MCF 10A (cell line): ENCODE data around the gene GAPT. TPM values are rescaled to one million over a fixed set of nuclear protein-coding genes. Genes with fewer than 3 reads are reported as not detected.

Experiments used
- BruUV-seq: library from RNA; stranded (reverse); fragments of 400-500 nt; replicated peaks from 2 replicates; lab custom pipeline; 2021; lab: Mats Ljungman, UMichigan
- CTCF ChIA-PET: fragments of 300-600 bp; sonication (Branson Sonifier 250); formaldehyde crosslinking; extraction: SDS; loops from one replicate; lab custom pipeline; 2021; ENCODE audit warnings: antibody characterized with exemption, inconsistent platforms; lab: Yijun Ruan, JAX
- POLR2A ChIA-PET: fragments of 300-600, 350-650 bp; sonication (Branson Sonifier 250); formaldehyde crosslinking; extraction: SDS; loops from one replicate; lab custom pipeline; 2020; ENCODE audit warnings: antibody characterized with exemption, inconsistent platforms; lab: Yijun Ruan, JAX
- DNase-seq: peaks from one replicate; pipeline ENCODE4 v3.0.0-alpha.2; 2018; ENCODE audit not compliant: unreplicated experiment
- H3K27ac Mint-ChIP-seq: one replicate; pipeline ENCODE4 v1.8.0; 2022; ENCODE audit warnings: mild to moderate bottlenecking, low read depth, mixed read lengths; ENCODE audit not compliant: unreplicated experiment
- H3K27me3 Mint-ChIP-seq: one replicate; pipeline ENCODE4 v1.8.0; 2022; ENCODE audit warnings: mixed read lengths; ENCODE audit not compliant: insufficient read depth, unreplicated experiment
- H3K36me3 Mint-ChIP-seq: one replicate; pipeline ENCODE4 v1.8.0; 2022; ENCODE audit warnings: mild to moderate bottlenecking, moderate library complexity, mixed read lengths; ENCODE audit not compliant: insufficient read depth, unreplicated experiment
- H3K4me1 Mint-ChIP-seq: one replicate; pipeline ENCODE4 v1.8.0; 2022; ENCODE audit warnings: mixed read lengths; ENCODE audit not compliant: insufficient read depth, unreplicated experiment
- H3K4me3 Mint-ChIP-seq: one replicate; pipeline ENCODE4 v1.8.0; 2022; ENCODE audit warnings: mild to moderate bottlenecking, moderate library complexity, mixed read lengths; ENCODE audit not compliant: unreplicated experiment
- H3K9me3 Mint-ChIP-seq: one replicate; pipeline ENCODE4 v1.8.0; 2022; ENCODE audit warnings: mixed read lengths; ENCODE audit not compliant: unreplicated experiment
- CTCF ChIP-seq: fragments of 200-600 bp; IDR thresholded peaks from one replicate; pipeline ENCODE4 v1.8.0; 2022; ENCODE audit warnings: antibody characterized with exemption, mild to moderate bottlenecking; ENCODE audit not compliant: unreplicated experiment
- intact Hi-C: fragments of 100-400 bp; cut with micrococcal nuclease; formaldehyde crosslinking; loops from 2 replicates; pipeline ENCODE4 v1.14.1; 2022
- total RNA-seq: library from RNA; stranded (reverse); gene quantifications from 2 replicates; pipeline ENCODE4 v1.2.3, GENCODE V29; 2022

The GAPT gene
- total RNA-seq, 1 experiment from 2014 or later: not detected

GRCh38 chr5:58462623-58463230 is 28.5 kb upstream of the GAPT start:
- Mint-ChIP-seq H3K4me3 (no peak overlapping the region), H3K4me1 (peaks cover 24% of the 10 kb centered on the region), H3K9me3 (no peaks in the 10 kb centered on the region), H3K27me3 (no peaks in the 10 kb centered on the region), H3K36me3 (peaks cover 29% of the 10 kb centered on the region), H3K27ac (peak overlapping the region; percentile 96)
- peak; percentile 58 for TF ChIP-seq CTCF
- TSS peak; percentile 60 for BruUV-seq
- DNase-seq: peak; percentile 69
- POLR2A ChIA-PET: interaction anchor here (0.6 to 5.5 kb wide), 8 partner anchors 14 to 1553 kb away, joined by 3 to 129 read pairs (median 3); partner anchors contain the start of gene SETD9
- intact Hi-C loops: loop anchor here (1.0 to 5.0 kb wide), 5 partner anchors 812 to 1560 kb away; no protein-coding TSS in a partner anchor
- CTCF ChIA-PET: interaction anchor here (0.6 to 6.7 kb wide), 16 partner anchors 15 to 1259 kb away, joined by 3 to 215 read pairs (median 8); no protein-coding TSS in a partner anchor

GRCh38 chr5:58466939-58467338 is 24.3 kb upstream of the GAPT start:
- POLR2A ChIA-PET: interaction anchor here (1.2 kb wide), 1 partner anchor 791 kb away, joined by 4 read pairs; no protein-coding TSS in a partner anchor
- Mint-ChIP-seq H3K36me3 (no peaks in the 10 kb centered on the region), H3K4me3 (no peak overlapping the region), H3K27me3 (no peaks in the 10 kb centered on the region), H3K27ac (no peak overlapping the region), H3K9me3 (no peaks in the 10 kb centered on the region), H3K4me1 (peaks cover 12% of the 10 kb centered on the region)
- intact Hi-C loops: no loop called here
- CTCF ChIA-PET: interaction anchor here (1.2 to 2.0 kb wide), 3 partner anchors 579 to 1149 kb away, joined by 4 to 5 read pairs (median 5); no protein-coding TSS in a partner anchor
- TF ChIP-seq CTCF: no peak
- DNase-seq: peak; percentile 43
- no TSS peak for BruUV-seq

DNA sequence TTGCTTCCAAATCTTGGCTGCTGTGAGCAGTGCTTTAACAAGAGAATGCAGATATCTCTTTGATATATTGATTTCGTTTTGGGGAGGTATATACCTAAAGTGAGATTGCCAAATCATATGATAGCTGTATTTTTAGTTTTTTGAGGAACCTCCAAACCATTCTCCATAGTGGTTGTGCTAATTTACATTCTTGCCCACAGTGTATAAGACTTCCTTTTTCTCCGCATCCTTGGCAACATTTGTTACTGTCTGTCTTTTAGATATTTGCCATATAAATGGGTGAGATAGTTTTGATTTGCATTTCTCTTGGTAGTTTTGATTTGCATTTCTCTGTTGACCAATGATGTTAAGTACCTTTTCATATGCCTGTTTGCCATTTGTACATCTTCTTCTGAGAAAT is 21.3 kb upstream of the GAPT start:
- intact Hi-C loops: no loop called here
- Mint-ChIP-seq H3K27ac (no peak overlapping the region), H3K9me3 (no peaks in the 10 kb centered on the region), H3K36me3 (no peaks in the 10 kb centered on the region), H3K4me1 (peaks cover 9% of the 10 kb centered on the region), H3K4me3 (no peak overlapping the region), H3K27me3 (no peaks in the 10 kb centered on the region)
- POLR2A ChIA-PET: interaction anchor here (1.0 kb wide), 1 partner anchor 9 kb away, joined by 3 read pairs; no protein-coding TSS in a partner anchor
- no TSS peak for BruUV-seq
- TF ChIP-seq CTCF: no peak
- no peak for DNase-seq
- CTCF ChIA-PET: interaction anchor here (0.8 to 1.3 kb wide), 2 partner anchors 380 to 429 kb away, joined by 3 to 5 read pairs; no protein-coding TSS in a partner anchor

- DNase-seq: no peak
- POLR2A ChIA-PET: no interaction called here
- BruUV-seq: no TSS peak
- no peaks in the 10 kb centered on the region for H3K9me3 Mint-ChIP-seq
- CTCF ChIA-PET: interaction anchor here (1.9 to 2.2 kb wide), 2 partner anchors 374 to 696 kb away, joined by 4 to 6 read pairs; no protein-coding TSS in a partner anchor
- intact Hi-C loops: loop anchor here (5.0 kb wide), 1 partner anchor 377 kb away; no protein-coding TSS in a partner anchor
- TF ChIP-seq CTCF: no peak
- no peak overlapping the region for H3K27ac Mint-ChIP-seq
- H3K36me3 Mint-ChIP-seq: no peaks in the 10 kb centered on the region
- no peak overlapping the region for H3K4me3 Mint-ChIP-seq
- no peaks in the 10 kb centered on the region for H3K4me1 Mint-ChIP-seq
- H3K27me3 Mint-ChIP-seq: no peaks in the 10 kb centered on the region
These were observed 15.8 kb upstream of the GAPT start for GRCh38 chr5:58475404-58475803.
